ENCODE data around the gene RABIF.

The RABIF gene

GRCh38 chr1:202871367-202871766 is 17.6 kb downstream of the RABIF start:
- DNase-seq: no peak

GRCh38 chr1:202862679-202863560 is 26.0 kb downstream of the RABIF start:
- no peak for DNase-seq

GRCh38 chr1:202861420-202862132 is 27.4 kb downstream of the RABIF start:
- DNase-seq: no peak

- no peak for DNase-seq
Observed at GRCh38 chr1:202860744-202861419, 28.1 kb downstream of the RABIF start.

- no peak for DNase-seq
Observed at GRCh38 chr1:202858789-202859414, 30.0 kb downstream of the RABIF start.

- no peak for DNase-seq
Observed at GRCh38 chr1:202858331-202858730, 30.6 kb downstream of the RABIF start.

GRCh38 chr1:202857136-202857610 is 31.8 kb downstream of the RABIF start:
- no peak for DNase-seq

GRCh38 chr1:202856014-202856413 is 32.9 kb downstream of the RABIF start:
- DNase-seq: no peak

- DNase-seq: no peak
Observed at GRCh38 chr1:202854787-202855186, 34.2 kb downstream of the RABIF start.

- no peak for DNase-seq
Observed at GRCh38 chr1:202852163-202852904, 36.6 kb downstream of the RABIF start.

GRCh38 chr1:202850593-202851362 is 38.2 kb downstream of the RABIF start:
- no peak for DNase-seq

- no peak for DNase-seq
Observed at GRCh38 chr1:202848191-202848542, 40.8 kb downstream of the RABIF start.

GRCh38 chr1:202844935-202845334 is 44.0 kb downstream of the RABIF start:
- no peak for DNase-seq

GRCh38 chr1:202844259-202844658 is 44.7 kb downstream of the RABIF start:
- no peak for DNase-seq

GRCh38 chr1:202843081-202843480 is 45.9 kb downstream of the RABIF start:
- DNase-seq: no peak

- DNase-seq: no peak
Observed at GRCh38 chr1:202837746-202838262, 51.1 kb downstream of the RABIF start.

- DNase-seq: no peak
Observed at GRCh38 chr1:202836623-202837403, 52.1 kb downstream of the RABIF start.

GRCh38 chr1:202835548-202836072 is 53.3 kb downstream of the RABIF start:
- DNase-seq: no peak

- DNase-seq: no peak
Observed at GRCh38 chr1:202834771-202835547, 54.0 kb downstream of the RABIF start.

Measured in activated CD4-positive, alpha-beta T cell treated with anti-CD3 and anti-CD28 coated beads for 1 hour (primary cell).